K562 (cell line): ENCODE measurements around the gene PAM. TPM values are rescaled to one million over a fixed set of nuclear protein-coding genes. Genes with fewer than 3 reads are reported as not detected.

Experiments used
- ATAC-seq: fragments of 200-7000 bp; cut with Tn5 transposase; 3 replicates; pipeline ENCODE4 v1.9.1; 2020; ENCODE audit warnings: moderate library complexity
- BruUV-seq: library from RNA; stranded (reverse); fragments of 400-500 nt; replicated peaks from 2 replicates; lab custom pipeline; 2021; lab: Mats Ljungman, UMichigan
- CTCF ChIA-PET: fragments of 300-600 bp; formaldehyde crosslinking; extraction: SDS; loops from one replicate; lab custom pipeline; 2021; ENCODE audit warnings: low intra/inter-chr PET ratio; lab: Yijun Ruan, JAX
- POLR2A ChIA-PET: fragments of 300-600, 350-650 bp; sonication (Branson Sonifier 250); formaldehyde crosslinking; extraction: SDS; loops from one replicate; lab custom pipeline; 2021; ENCODE audit warnings: antibody characterized with exemption, inconsistent platforms; lab: Yijun Ruan, JAX
- DNase-seq, 4 experiments: peaks; one replicate each; pipeline versions ENCODE4 v3.0.0 to v3.0.0-alpha.2; 2011 to 2018; ENCODE audit warnings: low spot score in 3 of 4, mixed read lengths in 3 of 4; ENCODE audit errors: extremely low read depth in 1 of 4
- FAIRE-seq: peaks from 2 replicates; lab custom pipeline; 2011; peaks lifted over from hg19 to GRCh38; lab: Jason Lieb, UNC
- H2AFZ ChIP-seq: 2 replicates; pipeline ENCODE4 v1.6.0; 2011; ENCODE audit warnings: low read depth, low read length, control low read depth, inconsistent platforms
- H3K27ac ChIP-seq: fragments of 200-600 bp; 3 replicates; pipeline ENCODE4 v1.8.0; 2011; ENCODE audit warnings: low read depth, mild to moderate bottlenecking, control low read depth, inconsistent platforms, low read length, moderate library complexity, mixed read lengths; ENCODE audit errors: extremely low read depth
- H3K27me3 ChIP-seq, 2 experiments: fragments of 300-600 bp in 1 of 2; 2 replicates in 1 of 2; 3 replicates in 1 of 2; pipeline versions ENCODE4 v1.6.0 to v1.8.0; 2011; ENCODE audit warnings: inconsistent platforms in 2 of 2, low read length in 2 of 2, mild to moderate bottlenecking in 1 of 2, mixed read lengths in 1 of 2, moderate library complexity in 1 of 2; ENCODE audit not compliant: control insufficient read depth in 2 of 2, insufficient read depth in 2 of 2
- H3K36me3 ChIP-seq: fragments of 300-600 bp; 3 replicates; pipeline ENCODE4 v1.8.0; 2011; ENCODE audit warnings: mild to moderate bottlenecking, low read length, inconsistent platforms; ENCODE audit not compliant: control insufficient read depth, insufficient read depth
- H3K4me1 ChIP-seq, 2 experiments: fragments of 200-600 bp in 1 of 2; replicated peaks in 1 of 2; 2 replicates in 1 of 2; 3 replicates in 1 of 2; pipeline versions ENCODE4 v1.5.1 to v1.8.0; 2011; ENCODE audit warnings: inconsistent platforms in 2 of 2, low read length in 2 of 2, mild to moderate bottlenecking in 1 of 2, mixed read lengths in 1 of 2, moderate library complexity in 1 of 2; ENCODE audit not compliant: control insufficient read depth in 2 of 2, insufficient read depth in 2 of 2
- H3K4me2 ChIP-seq: 2 replicates; pipeline ENCODE4 v1.6.1; 2011; ENCODE audit warnings: low read length, control low read depth, inconsistent platforms, mixed read lengths; ENCODE audit not compliant: insufficient read depth
- H3K4me3 ChIP-seq: fragments of 200-600 bp; sonication (generic), shearing (Covaris generic); 2 replicates; pipeline ENCODE4 v1.5.1; 2016; ENCODE audit warnings: control low read depth, inconsistent platforms
- H3K79me2 ChIP-seq: fragments of 200-600 bp; 3 replicates; pipeline ENCODE4 v1.8.0; 2011; ENCODE audit warnings: low read length, inconsistent platforms; ENCODE audit not compliant: control insufficient read depth, insufficient read depth
- H3K9ac ChIP-seq, 2 experiments: 2 replicates each; pipeline versions ENCODE4 v1.6.0 to v1.6.1; 2011; ENCODE audit warnings: low read depth in 2 of 2, low read length in 2 of 2, control low read depth in 1 of 2, inconsistent platforms in 1 of 2, mild to moderate bottlenecking in 1 of 2, mixed read lengths in 1 of 2; ENCODE audit not compliant: insufficient read depth in 1 of 2
- H3K9me1 ChIP-seq: one replicate; pipeline ENCODE4 v1.6.0; 2011; ENCODE audit warnings: inconsistent platforms, mild to moderate bottlenecking, low read length, moderate library complexity; ENCODE audit not compliant: control insufficient read depth, insufficient read depth
- H3K9me3 ChIP-seq: replicated peaks from 2 replicates; pipeline ENCODE4 v1.5.1; 2011; ENCODE audit warnings: low read depth, low read length, inconsistent platforms; ENCODE audit not compliant: control insufficient read depth, insufficient read depth
- H4K20me1 ChIP-seq: replicated peaks from 2 replicates; pipeline ENCODE4 v1.6.1; 2011; ENCODE audit warnings: low read length, inconsistent platforms, mixed read lengths; ENCODE audit not compliant: control insufficient read depth, insufficient read depth
- BCOR ChIP-seq: fragments of 450-650 bp; IDR thresholded peaks from 2 replicates; pipeline ENCODE4 v1.6.1; 2016
- NFIC ChIP-seq: fragments of 450-650 bp; IDR thresholded peaks from 2 replicates; pipeline ENCODE4 v1.6.1; 2017; ENCODE audit warnings: mild to moderate bottlenecking, inconsistent platforms
- THRAP3 ChIP-seq: fragments of 450-650 bp; IDR thresholded peaks from 2 replicates; pipeline ENCODE4 v1.6.1; 2016; ENCODE audit warnings: mild to moderate bottlenecking, inconsistent platforms, borderline replicate concordance
- WGBS: fragments of 100-300 bp; shearing (Covaris generic); methylation state at CpG from one replicate; pipeline ENCODE4 v1.1.6; 2016; ENCODE audit warnings: low coverage, mixed read lengths; ENCODE audit not compliant: insufficient coverage; ENCODE audit errors: missing lambda C conversion rate; 5-methylcytosine and 5-hydroxymethylcytosine counted together
- in situ Hi-C: fragments of 300-500 bp; cut with MboI; formaldehyde crosslinking; loops from 4 replicates; pipeline ENCODE4 v1.15.0; 2018; ENCODE audit warnings: inconsistent platforms, mixed read lengths
- intact Hi-C: fragments of 100-400 bp; cut with micrococcal nuclease; formaldehyde crosslinking; loops from 2 replicates; pipeline ENCODE4 v1.14.2; 2022
- polyA plus RNA-seq, 8 experiments: library from polyadenylated mRNA; depleted of rRNA in 4 of 8; stranded (reverse) in 5 of 8; unstranded in 3 of 8; fragments of >200 nt; fragmentation: Nextera tagmentation in 2 of 8; fragmentation: Illumina TruSeq in 1 of 8; extraction: Ambion mirVana in 2 of 8; extraction: Trizol in 1 of 8; gene quantifications; 2 replicates each; pipeline versions ENCODE4 v1.2.1 to v1.2.3, GENCODE V29; 2011 to 2014; ENCODE audit warnings: inconsistent platforms in 1 of 8, missing spikeins in 1 of 8
- total RNA-seq, 7 experiments: library from RNA; depleted of rRNA in 6 of 7; stranded (reverse); fragments of >200 nt in 6 of 7; fragmentation: Illumina TruSeq in 2 of 7; extraction: Trizol in 2 of 7; gene quantifications; 2 replicates each; pipeline versions ENCODE4 v1.2.1 to v1.2.3, GENCODE V29; 2011 to 2021; ENCODE audit warnings: low replicate concordance in 1 of 7
- TF ChIP-seq, protein P1 (sequence below): IDR thresholded peaks from 2 replicates; pipeline ENCODE4 v1.6.1; 2016; ENCODE audit warnings: missing genetic modification characterization, missing compliant biosample characterization

The PAM gene
- total and polyA plus RNA-seq, 9 of the 15 experiments (the other 6 are each of a cell fraction or from before 2014, with no cell fraction given): 0.39 to 3.1 (median 0.77) TPM

DNA sequence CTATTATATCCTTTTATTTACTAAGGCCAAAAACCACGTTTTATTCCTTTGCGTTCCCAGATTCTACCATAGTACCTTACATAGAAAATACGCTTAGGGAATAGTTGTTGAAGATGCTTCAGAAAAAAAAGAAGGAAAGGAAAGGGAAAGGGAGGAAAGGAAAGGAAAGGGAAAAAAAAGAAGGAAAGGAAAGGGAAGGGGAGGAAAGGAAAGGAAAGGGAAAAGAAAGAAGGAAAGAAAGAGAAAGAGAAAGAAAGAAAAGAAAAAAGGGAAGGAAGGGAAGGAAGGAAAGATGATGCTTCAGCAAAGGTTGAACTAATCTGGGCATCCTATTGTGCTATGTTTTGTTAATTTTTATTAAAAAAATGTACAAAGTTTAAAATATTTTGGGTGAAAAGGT, 233.4 kb downstream of the PAM start:
- ChIA-PET POLR2A (no interaction called here), CTCF (no interaction called here)
- H3K36me3 ChIP-seq: no peaks in the 10 kb centered on the region
- H3K9ac ChIP-seq: no peak overlapping the region
- H4K20me1 ChIP-seq: no peaks in the 10 kb centered on the region
- no TSS peak for BruUV-seq
- H2AFZ ChIP-seq: no peak overlapping the region
- WGBS: 0% methylated on average over 2 of the region's 3 CpGs
- no peaks in the 10 kb centered on the region for H3K4me1 ChIP-seq
- no peaks in the 10 kb centered on the region for H3K9me1 ChIP-seq
- no peak overlapping the region for H3K27ac ChIP-seq
- DNase-seq (no peak), FAIRE-seq (no peak), ATAC-seq (no peak)
- no peaks in the 10 kb centered on the region for H3K27me3 ChIP-seq
- no peak overlapping the region for H3K4me2 ChIP-seq
- intact Hi-C loops (no loop called here), in situ Hi-C loops (no loop called here)
- no peaks in the 10 kb centered on the region for H3K79me2 ChIP-seq
- no peak for TF ChIP-seq BCOR
- TF ChIP-seq, protein P1, sequence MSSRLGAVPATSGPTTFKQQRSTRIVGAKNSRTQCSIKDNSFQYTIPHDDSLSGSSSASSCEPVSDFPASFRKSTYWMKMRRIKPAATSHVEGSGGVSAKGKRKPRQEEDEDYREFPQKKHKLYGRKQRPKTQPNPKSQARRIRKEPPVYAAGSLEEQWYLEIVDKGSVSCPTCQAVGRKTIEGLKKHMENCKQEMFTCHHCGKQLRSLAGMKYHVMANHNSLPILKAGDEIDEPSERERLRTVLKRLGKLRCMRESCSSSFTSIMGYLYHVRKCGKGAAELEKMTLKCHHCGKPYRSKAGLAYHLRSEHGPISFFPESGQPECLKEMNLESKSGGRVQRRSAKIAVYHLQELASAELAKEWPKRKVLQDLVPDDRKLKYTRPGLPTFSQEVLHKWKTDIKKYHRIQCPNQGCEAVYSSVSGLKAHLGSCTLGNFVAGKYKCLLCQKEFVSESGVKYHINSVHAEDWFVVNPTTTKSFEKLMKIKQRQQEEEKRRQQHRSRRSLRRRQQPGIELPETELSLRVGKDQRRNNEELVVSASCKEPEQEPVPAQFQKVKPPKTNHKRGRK (tag): 0 out of 2 replicates have a peak, but pooled peaks have one; percentile 22
- no peaks in the 10 kb centered on the region for H3K9me3 ChIP-seq
- H3K4me3 ChIP-seq: no peak overlapping the region

DNA sequence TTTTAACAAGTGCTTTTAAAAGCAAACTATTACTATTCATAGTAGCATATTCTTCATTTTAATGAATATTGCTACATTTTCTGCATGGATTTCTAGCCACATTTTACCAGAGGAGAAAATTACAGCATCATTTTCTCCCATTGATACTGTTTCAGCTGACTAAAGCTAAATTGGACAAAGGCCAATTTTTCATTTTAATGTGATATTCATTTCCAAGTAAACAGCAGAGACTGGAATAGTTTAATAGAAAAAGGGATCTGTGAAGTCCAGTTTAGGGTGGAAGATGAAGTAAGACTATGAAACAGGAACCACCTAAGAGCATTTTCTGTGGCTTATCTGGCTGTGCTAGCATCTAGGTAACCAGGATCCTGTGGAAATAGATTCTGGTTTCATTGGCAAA, 236.7 kb downstream of the PAM start:
- DNase-seq (no peak), ATAC-seq (no peak), FAIRE-seq (no peak)
- no peak overlapping the region for H2AFZ ChIP-seq
- no peak overlapping the region for H3K4me3 ChIP-seq
- POLR2A ChIA-PET: no interaction called here
- H3K9ac ChIP-seq: no peak overlapping the region
- H3K4me2 ChIP-seq: no peak overlapping the region
- H3K36me3 ChIP-seq: no peaks in the 10 kb centered on the region
- intact Hi-C loops (no loop called here), in situ Hi-C loops (no loop called here)
- no peaks in the 10 kb centered on the region for H3K27me3 ChIP-seq
- TF ChIP-seq THRAP3: no peak
- peak; percentile 21; the same call in 1 of the 2 replicates for TF ChIP-seq NFIC
- H3K9me3 ChIP-seq: no peaks in the 10 kb centered on the region
- CTCF ChIA-PET: no interaction called here
- no peaks in the 10 kb centered on the region for H3K4me1 ChIP-seq
- no TSS peak for BruUV-seq
- no peak overlapping the region for H3K27ac ChIP-seq
- H3K9me1 ChIP-seq: no peaks in the 10 kb centered on the region
- no peaks in the 10 kb centered on the region for H4K20me1 ChIP-seq
- no peaks in the 10 kb centered on the region for H3K79me2 ChIP-seq
